ENCODE results near the gene RBBP4. TPM values are rescaled to one million over a fixed set of nuclear protein-coding genes. Genes with fewer than 3 reads are reported as not detected.

Gene RBBP4
- total and polyA plus RNA-seq, 2 of the 8 experiments (the other 6 are each of a cell fraction or from before 2014, with no cell fraction given), result 147 to 397 TPM

GRCh38 chr1:32715901-32716311 is 64.9 kb downstream of the RBBP4 start (continued):
- TF ChIP-seq RAD21 (IDR thresholded peaks at IDR 0.05 in 1 of 2, conservative IDR thresholded peaks at IDR 0.05 in 1 of 2; ENCODE audit: low read depth in 2 of 2, low read length in 2 of 2) (no peak), HDAC2 (IDR thresholded peaks at IDR 0.05; ENCODE audit: borderline replicate concordance in 1 of 2, low read depth in 2 of 2, low read length in 2 of 2) (no peak), KDM5A (IDR thresholded peaks at IDR 0.05; ENCODE audit: low read length) (no peak), RXRA (IDR thresholded peaks at IDR 0.05; ENCODE audit: insufficient read depth, low read depth, low read length) (no peak), ZNF274 (IDR thresholded peaks at IDR 0.05; ENCODE audit: borderline replicate concordance, extremely low read depth, low read length) (no peak), CREB1 (IDR thresholded peaks at IDR 0.05) (no peak), EGR1 (IDR thresholded peaks at IDR 0.05; ENCODE audit: borderline replicate concordance, low read depth, low read length) (no peak), MAFK (IDR thresholded peaks at IDR 0.05; ENCODE audit: low read depth, low read length) (no peak)
